ENCODE results near the gene CISD2. TPM values are rescaled to one million over a fixed set of nuclear protein-coding genes. Genes with fewer than 3 reads are reported as not detected.
A peak's percentile ranks its signal among the peaks of the same experiment; 100 is the strongest.
"Not testable (repeated sequence)": the region's sequence is repeated elsewhere in the genome, so short reads cannot be mapped to it uniquely, and the experiment has no call there.

CISD2 gene
- polyA plus RNA-seq, 4 donors: 25.7 to 48.2 (median 33.0) TPM

DNA sequence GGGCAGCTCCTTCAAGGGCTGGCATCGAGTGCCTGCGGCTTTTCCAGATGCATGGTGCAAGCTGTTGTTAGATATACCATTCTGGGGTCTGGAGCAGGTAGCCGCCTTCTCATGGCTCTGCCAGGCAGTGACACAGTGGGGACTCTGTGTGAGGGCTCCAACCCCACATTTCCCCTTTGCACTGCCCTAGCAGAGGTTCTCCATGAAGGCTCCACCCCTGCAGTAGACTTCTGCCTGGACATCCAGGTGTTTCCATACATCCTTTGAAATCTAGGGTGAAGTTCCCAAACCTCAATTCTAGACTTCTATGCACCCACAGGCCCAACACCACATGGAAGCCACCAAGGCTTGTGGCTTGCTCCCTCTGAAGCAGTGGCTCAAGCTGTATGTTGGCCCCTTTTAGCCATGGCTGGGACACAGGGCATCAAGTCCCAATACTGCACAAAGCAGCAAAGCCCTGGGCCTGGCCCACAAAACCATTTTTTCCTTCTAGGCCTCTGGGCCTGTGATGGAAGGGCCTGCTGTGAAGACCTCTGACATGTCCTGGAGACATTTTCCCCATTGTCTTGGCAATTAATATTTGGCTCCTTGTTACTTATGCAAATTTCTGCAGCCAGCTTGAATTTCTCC lies 8.8 kb downstream of the CISD2 start:
- Histone ChIP-seq H3K36me3 (ENCODE audit: control insufficient read depth in 3 of 3, insufficient read depth in 2 of 3, low read depth in 1 of 3, low read length in 3 of 3) (peaks cover 0 to 24% (median 3%) of the 10 kb centered on the region in 3 donors), H3K9me3 (ENCODE audit: control insufficient read depth in 2 of 2, insufficient read depth in 1 of 2, low read depth in 1 of 2, low read length in 1 of 2) (peaks cover 0 to 14% of the 10 kb centered on the region in 2 donors)
- H3K4me1 ChIP-seq (ENCODE audit: control insufficient read depth in 3 of 3, insufficient read depth in 2 of 3, low read depth in 1 of 3, low read length in 2 of 3); H3K4me3 ChIP-seq (ENCODE audit: low read depth in 1 of 3, low read length in 3 of 3); DNase-seq; FAIRE-seq; H3K27ac ChIP-seq (ENCODE audit: low read depth in 1 of 3, low read length in 2 of 3); H3K27me3 ChIP-seq (ENCODE audit: control insufficient read depth in 3 of 3, insufficient read depth in 3 of 3, low read length in 3 of 3): not testable (repeated sequence)
- 97 to 100% (median 99%) methylated on average over 3 of the region's 3 CpGs for WGBS, 3 donors

DNA sequence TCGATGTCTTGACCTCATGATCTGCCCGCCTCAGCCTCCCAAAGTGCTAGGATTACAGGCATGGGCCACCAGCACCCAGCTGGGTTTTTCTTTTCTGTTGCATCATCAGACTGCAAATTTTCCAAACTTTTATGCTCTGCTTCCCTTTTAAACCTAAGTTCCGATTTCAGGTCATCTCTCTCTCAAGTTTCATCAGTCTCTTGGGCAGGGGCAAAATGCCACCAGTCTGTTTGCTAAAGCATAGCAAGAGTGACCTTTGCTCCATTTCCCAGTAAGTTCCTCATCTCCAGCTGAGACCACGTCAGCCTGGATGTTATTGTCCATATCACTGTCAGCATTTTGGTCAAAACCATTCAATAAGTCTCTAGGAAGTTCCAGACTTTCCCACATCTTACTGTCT lies 9.6 kb downstream of the CISD2 start:
- WGBS, 3 donors: 46 to 58% (median 53%) methylated on average over 4 of the region's 4 CpGs
- not testable (repeated sequence) for H3K4me1 ChIP-seq (ENCODE audit: control insufficient read depth in 3 of 3, insufficient read depth in 2 of 3, low read depth in 1 of 3, low read length in 2 of 3); H3K27me3 ChIP-seq (ENCODE audit: control insufficient read depth in 3 of 3, insufficient read depth in 3 of 3, low read length in 3 of 3); H3K4me3 ChIP-seq (ENCODE audit: low read depth in 1 of 3, low read length in 3 of 3); FAIRE-seq; H3K27ac ChIP-seq (ENCODE audit: low read depth in 1 of 3, low read length in 2 of 3)
- peaks cover 0 to 14% of the 10 kb centered on the region in 2 donors for H3K9me3 ChIP-seq (ENCODE audit: control insufficient read depth in 2 of 2, insufficient read depth in 1 of 2, low read depth in 1 of 2, low read length in 1 of 2)
- peaks cover 0 to 24% (median 3%) of the 10 kb centered on the region in 3 donors for H3K36me3 ChIP-seq (ENCODE audit: control insufficient read depth in 3 of 3, insufficient read depth in 2 of 3, low read depth in 1 of 3, low read length in 3 of 3)
- DNase-seq: peak; percentile 24 to 38

DNA sequence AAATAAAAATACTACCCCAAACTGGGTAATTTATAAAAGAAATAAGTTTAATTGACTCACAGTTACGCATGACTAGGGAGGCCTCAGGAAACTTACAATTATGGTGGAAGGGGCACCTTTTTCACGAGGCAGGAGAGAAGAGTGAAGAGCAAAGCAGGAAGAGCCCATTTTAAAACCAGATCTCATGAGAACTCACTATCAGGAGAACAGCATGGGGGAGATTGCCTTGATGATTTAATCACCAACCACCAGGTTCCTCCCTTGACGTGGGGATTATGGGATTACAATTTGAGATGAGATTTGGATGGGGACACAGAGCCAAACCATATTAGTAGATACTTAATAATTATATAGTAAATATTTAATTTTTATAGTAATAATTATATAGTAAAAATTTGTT lies 10.1 kb downstream of the CISD2 start:
- Histone ChIP-seq H3K36me3 (ENCODE audit: control insufficient read depth in 3 of 3, insufficient read depth in 2 of 3, low read depth in 1 of 3, low read length in 3 of 3) (peaks cover 0 to 18% (median 3%) of the 10 kb centered on the region in 3 donors), H3K4me1 (ENCODE audit: control insufficient read depth in 3 of 3, insufficient read depth in 2 of 3, low read depth in 1 of 3, low read length in 2 of 3) (peaks cover 0 to 1% (median 0%) of the 10 kb centered on the region in 3 donors), H3K27me3 (ENCODE audit: control insufficient read depth in 3 of 3, insufficient read depth in 3 of 3, low read length in 3 of 3) (no peaks in the 10 kb centered on the region), H3K9me3 (ENCODE audit: control insufficient read depth in 2 of 2, insufficient read depth in 1 of 2, low read depth in 1 of 2, low read length in 1 of 2) (peaks cover 0 to 14% of the 10 kb centered on the region in 2 donors), H3K27ac (ENCODE audit: low read depth in 1 of 3, low read length in 2 of 3) (no peak overlapping the region), H3K4me3 (ENCODE audit: low read depth in 1 of 3, low read length in 3 of 3) (no peak overlapping the region)
- no peak for DNase-seq
- no peak for FAIRE-seq
- 89 to 95% (median 91%) methylated on average over 3 of the region's 3 CpGs for WGBS, 3 donors

DNA sequence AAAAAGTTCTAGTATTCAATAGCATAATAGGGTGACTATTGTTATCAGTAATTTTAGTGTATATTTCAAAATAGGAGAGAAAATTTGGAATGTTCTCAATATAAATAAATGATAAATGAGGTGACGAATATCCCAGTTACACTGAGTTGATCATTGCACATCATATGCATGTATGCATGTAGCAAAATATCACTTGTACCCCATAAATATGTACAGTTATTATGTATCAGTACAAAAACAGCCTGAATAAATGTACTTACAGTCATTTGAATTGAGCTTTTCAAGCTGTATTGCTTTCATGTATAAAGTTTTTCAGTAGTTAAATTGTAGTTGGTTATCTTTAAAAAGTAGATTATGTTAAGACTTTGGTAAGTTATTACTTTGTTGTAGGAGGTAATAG lies 12.6 kb downstream of the CISD2 start:
- 91 to 96% (median 94%) methylated on average over 1 of the region's 1 CpG for WGBS, 3 donors
- FAIRE-seq: no peak

DNA sequence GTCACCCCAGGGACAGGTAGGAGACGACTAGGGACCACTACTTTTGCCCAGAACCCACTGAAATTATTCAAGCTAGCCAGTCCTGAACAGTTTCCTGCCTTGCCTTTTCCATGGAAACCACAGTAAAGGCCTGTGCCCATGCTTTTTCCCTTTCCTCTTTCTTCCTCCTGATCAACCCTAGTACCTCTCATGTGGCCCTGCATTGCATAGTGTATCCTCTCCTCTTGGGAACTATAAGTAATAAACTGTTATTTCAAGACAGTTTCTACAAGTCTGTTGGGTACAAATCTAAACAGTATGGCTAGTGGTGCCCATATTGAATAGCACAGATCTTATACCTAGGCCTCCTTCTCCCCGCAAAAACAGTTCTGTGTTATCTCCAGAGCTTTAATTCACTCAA lies 14.5 kb downstream of the CISD2 start:
- H3K4me1 ChIP-seq (ENCODE audit: control insufficient read depth in 3 of 3, insufficient read depth in 2 of 3, low read depth in 1 of 3, low read length in 2 of 3): peaks cover 0 to 1% (median 0%) of the 10 kb centered on the region in 3 donors
- WGBS, 3 donors: 93 to 95% (median 94%) methylated on average over 2 of the region's 2 CpGs
- no peak overlapping the region for H3K4me3 ChIP-seq (ENCODE audit: low read depth in 1 of 3, low read length in 3 of 3)
- DNase-seq (no peak), FAIRE-seq (no peak)
- peaks cover 0 to 2% (median 0%) of the 10 kb centered on the region in 3 donors for H3K36me3 ChIP-seq (ENCODE audit: control insufficient read depth in 3 of 3, insufficient read depth in 2 of 3, low read depth in 1 of 3, low read length in 3 of 3)
- H3K27me3 ChIP-seq (ENCODE audit: control insufficient read depth in 3 of 3, insufficient read depth in 3 of 3, low read length in 3 of 3): no peaks in the 10 kb centered on the region
- H3K27ac ChIP-seq (ENCODE audit: low read depth in 1 of 3, low read length in 2 of 3): no peak overlapping the region
- no peaks in the 10 kb centered on the region for H3K9me3 ChIP-seq (ENCODE audit: control insufficient read depth in 2 of 2, insufficient read depth in 1 of 2, low read depth in 1 of 2, low read length in 1 of 2)

More for the DNA sequence above, 12.6 kb downstream of the CISD2 start:
- Histone ChIP-seq H3K4me3 (ENCODE audit: low read depth in 1 of 3, low read length in 3 of 3) (no peak overlapping the region), H3K27me3 (ENCODE audit: control insufficient read depth in 3 of 3, insufficient read depth in 3 of 3, low read length in 3 of 3) (no peaks in the 10 kb centered on the region), H3K4me1 (ENCODE audit: control insufficient read depth in 3 of 3, insufficient read depth in 2 of 3, low read depth in 1 of 3, low read length in 2 of 3) (peaks cover 0 to 1% (median 0%) of the 10 kb centered on the region in 3 donors), H3K9me3 (ENCODE audit: control insufficient read depth in 2 of 2, insufficient read depth in 1 of 2, low read depth in 1 of 2, low read length in 1 of 2) (peaks cover 0 to 14% of the 10 kb centered on the region in 2 donors), H3K36me3 (ENCODE audit: control insufficient read depth in 3 of 3, insufficient read depth in 2 of 3, low read depth in 1 of 3, low read length in 3 of 3) (peaks cover 0 to 16% (median 0%) of the 10 kb centered on the region in 3 donors), H3K27ac (ENCODE audit: low read depth in 1 of 3, low read length in 2 of 3) (no peak overlapping the region)
- no peak for DNase-seq

DNA sequence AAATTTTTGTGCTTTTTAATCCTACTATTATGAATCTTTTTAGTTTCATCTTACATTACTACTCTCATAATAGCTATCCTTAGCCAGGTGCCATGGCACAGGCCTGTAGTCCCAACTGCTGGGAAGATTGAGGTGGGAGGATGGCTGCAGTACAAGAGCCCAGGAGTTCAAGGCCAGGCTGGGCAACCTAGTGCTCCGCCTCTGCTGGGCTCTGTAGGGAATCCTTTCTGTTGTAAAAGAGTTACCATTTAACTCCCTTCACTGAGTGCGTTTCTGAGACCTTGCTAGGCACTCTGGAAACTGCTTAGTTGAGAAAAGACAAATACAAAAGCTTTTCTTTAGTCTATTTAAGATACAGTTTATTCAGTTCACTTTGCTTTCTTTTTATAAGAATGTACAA lies 19.8 kb downstream of the CISD2 start:
- not testable (repeated sequence) for FAIRE-seq; H3K4me1 ChIP-seq (ENCODE audit: control insufficient read depth in 3 of 3, insufficient read depth in 2 of 3, low read depth in 1 of 3, low read length in 2 of 3); H3K4me3 ChIP-seq (ENCODE audit: low read depth in 1 of 3, low read length in 3 of 3); H3K27ac ChIP-seq (ENCODE audit: low read depth in 1 of 3, low read length in 2 of 3); H3K36me3 ChIP-seq (ENCODE audit: control insufficient read depth in 3 of 3, insufficient read depth in 2 of 3, low read depth in 1 of 3, low read length in 3 of 3); H3K9me3 ChIP-seq (ENCODE audit: control insufficient read depth in 2 of 2, insufficient read depth in 1 of 2, low read depth in 1 of 2, low read length in 1 of 2); DNase-seq; H3K27me3 ChIP-seq (ENCODE audit: control insufficient read depth in 3 of 3, insufficient read depth in 3 of 3, low read length in 3 of 3)
- 91 to 98% (median 95%) methylated on average over 2 of the region's 2 CpGs for WGBS, 3 donors

DNA sequence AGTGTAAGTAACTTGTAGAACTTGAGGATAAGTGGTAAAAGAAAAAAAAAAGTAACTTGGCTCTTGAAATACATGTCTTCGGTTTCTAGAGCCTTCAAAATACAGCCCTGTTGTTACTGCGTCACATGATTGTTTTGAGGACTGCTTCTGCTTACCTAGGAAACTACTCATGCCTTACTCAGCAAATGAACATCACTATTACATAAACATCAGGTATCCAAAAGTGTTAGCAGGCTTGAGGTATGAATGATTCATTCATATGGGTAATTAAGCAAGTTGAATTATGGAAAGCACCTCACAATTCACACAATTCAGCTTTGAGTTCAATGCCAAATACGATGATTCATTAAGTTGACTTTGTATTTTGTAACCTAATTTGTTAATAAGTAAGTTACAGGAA lies 21.1 kb downstream of the CISD2 start:
- not testable (repeated sequence) for H3K9me3 ChIP-seq (ENCODE audit: control insufficient read depth in 2 of 2, insufficient read depth in 1 of 2, low read depth in 1 of 2, low read length in 1 of 2); H3K27me3 ChIP-seq (ENCODE audit: control insufficient read depth in 3 of 3, insufficient read depth in 3 of 3, low read length in 3 of 3); H3K27ac ChIP-seq (ENCODE audit: low read depth in 1 of 3, low read length in 2 of 3); H3K4me1 ChIP-seq (ENCODE audit: control insufficient read depth in 3 of 3, insufficient read depth in 2 of 3, low read depth in 1 of 3, low read length in 2 of 3); H3K4me3 ChIP-seq (ENCODE audit: low read depth in 1 of 3, low read length in 3 of 3); H3K36me3 ChIP-seq (ENCODE audit: control insufficient read depth in 3 of 3, insufficient read depth in 2 of 3, low read depth in 1 of 3, low read length in 3 of 3)
- FAIRE-seq (peak; percentile 89), DNase-seq (peak in 1 of 2 donors; percentile 62)
- 19 to 65% (median 44%) methylated on average over 3 of the region's 3 CpGs for WGBS, 3 donors

DNA sequence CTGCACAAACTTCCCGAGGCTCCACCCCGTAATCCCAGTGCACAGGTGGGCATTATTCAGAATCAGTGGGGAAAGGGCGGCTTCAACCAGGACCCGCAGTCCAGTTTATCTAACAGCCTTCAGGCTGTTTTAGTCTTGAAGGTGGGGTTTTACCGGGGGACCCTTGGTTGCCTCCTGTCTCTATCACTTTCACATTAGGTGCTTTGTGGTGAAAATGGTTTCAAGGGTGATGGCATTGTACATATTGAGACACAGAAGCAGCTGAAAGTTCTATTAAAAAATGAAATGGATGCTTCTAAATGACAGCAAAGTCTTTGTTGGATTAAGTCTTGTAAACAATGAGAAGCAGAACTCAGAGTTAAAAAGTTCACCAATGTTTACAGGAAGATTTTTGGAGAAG lies 27.8 kb downstream of the CISD2 start:
- H3K9me3 ChIP-seq (ENCODE audit: control insufficient read depth in 2 of 2, insufficient read depth in 1 of 2, low read depth in 1 of 2, low read length in 1 of 2); DNase-seq; H3K27me3 ChIP-seq (ENCODE audit: control insufficient read depth in 3 of 3, insufficient read depth in 3 of 3, low read length in 3 of 3); FAIRE-seq; H3K36me3 ChIP-seq (ENCODE audit: control insufficient read depth in 3 of 3, insufficient read depth in 2 of 3, low read depth in 1 of 3, low read length in 3 of 3); H3K4me3 ChIP-seq (ENCODE audit: low read depth in 1 of 3, low read length in 3 of 3); H3K4me1 ChIP-seq (ENCODE audit: control insufficient read depth in 3 of 3, insufficient read depth in 2 of 3, low read depth in 1 of 3, low read length in 2 of 3); H3K27ac ChIP-seq (ENCODE audit: low read depth in 1 of 3, low read length in 2 of 3): not testable (repeated sequence)
- WGBS, 3 donors: 86 to 89% (median 89%) methylated on average over 5 of the region's 5 CpGs

DNA sequence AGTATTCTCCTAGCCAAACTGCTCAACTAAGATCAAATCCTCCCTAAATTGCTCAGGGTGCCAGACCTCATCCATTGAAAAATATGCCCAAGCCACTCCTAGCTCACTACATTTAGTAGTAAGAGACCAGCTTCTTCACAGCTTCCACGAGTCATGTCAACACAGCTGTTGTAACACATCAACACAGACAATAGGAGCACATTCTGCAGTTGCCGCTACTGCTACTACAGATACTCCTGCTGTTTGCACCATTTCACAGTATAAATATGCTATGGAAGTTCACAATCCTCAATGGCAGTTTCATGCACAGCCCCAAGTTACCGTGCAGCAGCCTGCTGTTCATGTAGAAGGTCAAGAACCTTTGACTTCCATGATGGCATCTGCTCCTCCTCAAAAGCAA lies 28.8 kb downstream of the CISD2 start:
- not testable (repeated sequence) for H3K27me3 ChIP-seq (ENCODE audit: control insufficient read depth in 3 of 3, insufficient read depth in 3 of 3, low read length in 3 of 3); H3K36me3 ChIP-seq (ENCODE audit: control insufficient read depth in 3 of 3, insufficient read depth in 2 of 3, low read depth in 1 of 3, low read length in 3 of 3); H3K9me3 ChIP-seq (ENCODE audit: control insufficient read depth in 2 of 2, insufficient read depth in 1 of 2, low read depth in 1 of 2, low read length in 1 of 2); H3K4me1 ChIP-seq (ENCODE audit: control insufficient read depth in 3 of 3, insufficient read depth in 2 of 3, low read depth in 1 of 3, low read length in 2 of 3); DNase-seq; H3K27ac ChIP-seq (ENCODE audit: low read depth in 1 of 3, low read length in 2 of 3); FAIRE-seq; H3K4me3 ChIP-seq (ENCODE audit: low read depth in 1 of 3, low read length in 3 of 3)
- WGBS, 3 donors: 73 to 76% (median 75%) methylated on average over 3 of the region's 3 CpGs
